A549 (cell line): ENCODE measurements around the gene MKNK2. TPM values are rescaled to one million over a fixed set of nuclear protein-coding genes. Genes with fewer than 3 reads are reported as not detected.

Experiments used
- ATAC-seq, 2 experiments: fragments of 200-7000 bp in 1 of 2; fragments of >200 bp in 1 of 2; cut with Nextera tagmentation in 1 of 2; cut with Tn5 transposase in 1 of 2; 3 replicates each; pipeline versions ENCODE4 v1.8.0 to v1.9.1; 2018 to 2020; ENCODE audit warnings: mild to moderate bottlenecking in 1 of 2, moderate library complexity in 1 of 2
- CTCF ChIA-PET: fragments of 300-600 bp; sonication (Branson Sonifier 250); formaldehyde crosslinking; extraction: SDS; loops from one replicate; lab custom pipeline; 2021; ENCODE audit warnings: antibody characterized with exemption, inconsistent platforms; lab: Yijun Ruan, JAX
- POLR2A ChIA-PET: fragments of 350-600 bp; formaldehyde crosslinking; extraction: SDS; loops from one replicate; lab custom pipeline; 2021; ENCODE audit warnings: antibody characterized with exemption, inconsistent platforms; lab: Yijun Ruan, JAX
- DNase-seq, 2 experiments: peaks; one replicate each; pipeline versions ENCODE4 v3.0.0 to v3.0.0-alpha.2; 2011 to 2016; ENCODE audit warnings: low read depth in 1 of 2, low spot score in 1 of 2
- FAIRE-seq: peaks from 2 replicates; lab custom pipeline; 2011; peaks lifted over from hg19 to GRCh38; lab: Jason Lieb, UNC
- H3K27ac ChIP-seq, 2 experiments: fragments of >200 bp; sonication (Bioruptor Twin); formaldehyde crosslinking; 3 replicates each; pipeline ENCODE4 v1.5.1; 2016 to 2017
- H3K4me1 ChIP-seq: fragments of >200 bp; sonication (Bioruptor Twin); formaldehyde crosslinking; 3 replicates; pipeline ENCODE4 v1.6.1; 2016
- H3K4me2 ChIP-seq: fragments of >200 bp; sonication (Bioruptor Twin); formaldehyde crosslinking; 3 replicates; pipeline ENCODE4 v1.6.1; 2016
- H3K4me3 ChIP-seq: fragments of >200 bp; sonication (Bioruptor Twin); formaldehyde crosslinking; 3 replicates; pipeline ENCODE4 v1.5.1; 2016
- H3K9me3 ChIP-seq: fragments of >200 bp; sonication (Bioruptor Twin); formaldehyde crosslinking; 3 replicates; pipeline ENCODE4 v1.6.1; 2016
- CBX2 ChIP-seq: fragments of 200-600 bp; sonication (generic); IDR thresholded peaks from 2 replicates; pipeline ENCODE4 v1.6.1; 2016; ENCODE audit warnings: low read depth, mild to moderate bottlenecking, borderline replicate concordance
- CBX8 ChIP-seq: fragments of 200-600 bp; sonication (generic); IDR thresholded peaks from 2 replicates; pipeline ENCODE4 v1.6.1; 2016
- CEBPB ChIP-seq, 2 experiments: fragments of >200 bp in 1 of 2; sonication (Bioruptor Twin) in 1 of 2; formaldehyde crosslinking in 1 of 2; IDR thresholded peaks; 2 replicates each; pipeline ENCODE4 v1.6.1; 2012 to 2016
- EHF ChIP-seq: fragments of 250-450 bp; sonication (Bioruptor Pico); IDR thresholded peaks from 2 replicates; pipeline ENCODE4 v1.5.0; 2020; ENCODE audit warnings: mild to moderate bottlenecking
- EHMT2 ChIP-seq: fragments of 200-600 bp; sonication (generic); IDR thresholded peaks from 2 replicates; pipeline ENCODE4 v1.6.1; 2016; ENCODE audit warnings: antibody characterized with exemption, low read depth, mild to moderate bottlenecking, moderate library complexity
- EP300 ChIP-seq, 2 experiments: fragments of >200 bp; sonication (Bioruptor Twin); formaldehyde crosslinking; IDR thresholded peaks; 2 replicates in 1 of 2; 3 replicates in 1 of 2; pipeline ENCODE4 v1.6.1; 2016 to 2017
- ESRRA ChIP-seq: fragments of 150-350 bp; IDR thresholded peaks from 2 replicates; pipeline ENCODE4 v1.6.1; 2014; ENCODE audit warnings: mild to moderate bottlenecking, low read length, borderline replicate concordance
- FOSL2 ChIP-seq, 2 experiments: fragments of 450-650 bp in 1 of 2; fragments of >200 bp in 1 of 2; sonication (Bioruptor Twin) in 1 of 2; formaldehyde crosslinking; IDR thresholded peaks; 2 replicates each; pipeline versions ENCODE4 v1.5.0 to v1.6.1; 2016 to 2020; ENCODE audit warnings: mild to moderate bottlenecking in 1 of 2, moderate library complexity in 1 of 2
- HES2 ChIP-seq: fragments of >200 bp; sonication (Bioruptor Twin); formaldehyde crosslinking; IDR thresholded peaks from 2 replicates; pipeline ENCODE4 v1.6.1; 2016
- HOXB13 ChIP-seq: fragments of 250-450 bp; sonication (Bioruptor Pico); IDR thresholded peaks from 2 replicates; pipeline ENCODE4 v1.5.0; 2020; ENCODE audit warnings: low read depth, mild to moderate bottlenecking, moderate library complexity
- JUN ChIP-seq, 2 experiments: fragments of >200 bp; sonication (Bioruptor Twin); formaldehyde crosslinking; IDR thresholded peaks; 2 replicates in 1 of 2; 3 replicates in 1 of 2; pipeline ENCODE4 v1.6.1; 2016 to 2017
- KDM5A ChIP-seq: fragments of 200-600 bp; sonication (generic); IDR thresholded peaks from 2 replicates; pipeline ENCODE4 v1.6.1; 2016; ENCODE audit warnings: antibody characterized with exemption, mild to moderate bottlenecking
- NFE2L2 ChIP-seq: fragments of 150-350 bp; conservative IDR thresholded peaks from 2 replicates; pipeline ENCODE4 v1.6.1; 2014; ENCODE audit warnings: low read length
- POLR2A ChIP-seq: IDR thresholded peaks from 2 replicates; pipeline ENCODE4 v1.6.1; 2012; ENCODE audit warnings: mild to moderate bottlenecking, low read length
- RNF2 ChIP-seq: fragments of 200-600 bp; sonication (generic); IDR thresholded peaks from 2 replicates; pipeline ENCODE4 v1.6.1; 2016; ENCODE audit warnings: low read depth, mild to moderate bottlenecking, antibody characterized with exemption, moderate library complexity, borderline replicate concordance
- USF2 ChIP-seq: fragments of 450-650 bp; IDR thresholded peaks from 2 replicates; pipeline ENCODE4 v1.6.1; 2014; ENCODE audit warnings: antibody characterized with exemption
- ZC3H11A ChIP-seq: fragments of 450-650 bp; IDR thresholded peaks from 2 replicates; pipeline ENCODE4 v1.6.1; 2014; ENCODE audit warnings: antibody characterized with exemption, mild to moderate bottlenecking
- ZFP36 ChIP-seq: fragments of 450-650 bp; IDR thresholded peaks from 2 replicates; pipeline ENCODE4 v1.6.1; 2014; ENCODE audit warnings: borderline replicate concordance; ENCODE audit not compliant: partially characterized antibody
- ZNF302 ChIP-seq: fragments of 250-450 bp; sonication (Bioruptor Pico); IDR thresholded peaks from 2 replicates; pipeline ENCODE4 v1.9.0; 2021; ENCODE audit warnings: inconsistent platforms, mild to moderate bottlenecking, moderate library complexity
- WGBS: methylation state at CpG from one replicate; pipeline ENCODE4 v1.1.6; 2017; ENCODE audit errors: missing lambda C conversion rate; 5-methylcytosine and 5-hydroxymethylcytosine counted together
- polyA plus RNA-seq, 4 experiments: library from polyadenylated mRNA; depleted of rRNA in 3 of 4; stranded (reverse); fragments of >200 nt; fragmentation: RNase III in 1 of 4; extraction: RNeasy Plus Mini Kit Qiagen cat#74134 plus additional on column Dnase treatment in 1 of 4; gene quantifications; 2 replicates in 3 of 4; 3 replicates in 1 of 4; pipeline ENCODE4 v1.2.3, GENCODE V29; 2011 to 2017
- TF ChIP-seq, protein P1 (sequence below): fragments of 150-350 bp; IDR thresholded peaks from 2 replicates; pipeline ENCODE4 v1.6.1; 2014; ENCODE audit warnings: low read depth, mild to moderate bottlenecking, low read length
- TF ChIP-seq, protein P2 (sequence below): fragments of >200 bp; sonication (Bioruptor Twin); formaldehyde crosslinking; IDR thresholded peaks from 3 replicates; pipeline ENCODE4 v1.5.1; 2016

Gene MKNK2
- polyA plus RNA-seq, 2 of the 4 experiments (the other 2 are of a cell fraction) = 48.3 to 56.7 TPM

GRCh38 chr19:2049741-2050348 lies 1.2 kb downstream of the MKNK2 start:
- Histone ChIP-seq H3K4me3 (peak overlapping the region; percentile 99), H3K4me2 (peak overlapping the region; percentile 85), H3K4me1 (peaks cover 61% of the 10 kb centered on the region), H3K9me3 (no peaks in the 10 kb centered on the region), H3K27ac (peak overlapping the region; percentile 95 to 100)
- POLR2A ChIA-PET = no interaction called here
- TF ChIP-seq, protein P1, sequence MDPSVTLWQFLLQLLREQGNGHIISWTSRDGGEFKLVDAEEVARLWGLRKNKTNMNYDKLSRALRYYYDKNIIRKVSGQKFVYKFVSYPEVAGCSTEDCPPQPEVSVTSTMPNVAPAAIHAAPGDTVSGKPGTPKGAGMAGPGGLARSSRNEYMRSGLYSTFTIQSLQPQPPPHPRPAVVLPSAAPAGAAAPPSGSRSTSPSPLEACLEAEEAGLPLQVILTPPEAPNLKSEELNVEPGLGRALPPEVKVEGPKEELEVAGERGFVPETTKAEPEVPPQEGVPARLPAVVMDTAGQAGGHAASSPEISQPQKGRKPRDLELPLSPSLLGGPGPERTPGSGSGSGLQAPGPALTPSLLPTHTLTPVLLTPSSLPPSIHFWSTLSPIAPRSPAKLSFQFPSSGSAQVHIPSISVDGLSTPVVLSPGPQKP = no peak
- TF ChIP-seq CEBPB (IDR thresholded peaks at IDR 0.05) = peak; percentile 12 to 57; a peak in 1 of 4 replicates
- CTCF ChIA-PET = interaction anchor here (1.2 to 1.8 kb wide), 2 partner anchors 21 to 30 kb away, joined by 4 to 7 read pairs; no protein-coding TSS in a partner anchor
- FAIRE-seq (no peak), DNase-seq (peak in 1 of 2 experiments; percentile 76), ATAC-seq (peak; percentile 7 to 57; a peak in 5 of 6 replicates)
- WGBS = 1% methylated on average over 8 of the region's 16 CpGs

DNA sequence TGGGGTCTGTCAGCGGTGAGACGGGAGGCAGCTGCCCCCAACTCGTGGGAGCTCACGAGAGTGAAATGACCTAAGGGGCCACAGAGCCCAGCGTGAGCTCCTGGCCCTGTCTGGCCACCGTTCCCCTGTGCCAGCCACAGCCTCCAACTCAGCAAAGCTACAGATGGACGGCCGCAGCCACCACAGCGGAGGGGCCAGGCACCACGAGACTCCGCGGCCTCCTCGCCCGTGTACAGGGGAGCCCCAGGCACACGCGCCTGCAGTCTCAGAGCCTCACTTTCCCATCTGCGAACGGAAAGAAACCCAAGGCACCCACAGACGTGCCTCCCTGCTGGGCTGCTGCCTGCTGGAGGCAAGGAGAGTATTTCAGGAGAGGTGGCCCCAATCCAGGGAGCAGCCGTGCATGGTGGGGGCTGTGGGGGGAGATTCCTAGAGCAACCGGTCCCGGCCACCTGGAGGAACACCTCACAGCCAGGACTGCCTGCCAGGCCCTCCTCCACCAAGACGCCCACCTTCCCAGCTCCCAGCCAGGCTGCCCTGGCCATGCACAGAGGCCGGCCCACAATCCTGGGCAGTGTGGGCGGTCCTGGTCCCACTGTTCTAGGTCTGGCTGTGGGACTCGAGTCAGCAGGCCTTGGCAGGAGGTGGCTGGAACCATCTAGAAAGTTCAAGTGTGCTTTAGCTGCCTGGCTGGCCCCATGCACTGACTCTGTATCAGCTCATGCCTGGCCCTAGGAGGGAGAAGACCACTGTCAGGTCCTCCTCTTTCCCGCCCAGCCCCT lies 1.9 kb downstream of the MKNK2 start:
- H3K4me1 ChIP-seq = peaks cover 64% of the 10 kb centered on the region
- TF ChIP-seq ZC3H11A (no peak), ESRRA (no peak), FOSL2 (IDR thresholded peaks at IDR 0.05) (no peak), FOSL2 (CRISPR knock-in tag; IDR thresholded peaks at IDR 0.05) (no peak), EHMT2 (no peak), KDM5A (no peak), EHF (CRISPR knock-in tag) (no peak), EP300 (IDR thresholded peaks at IDR 0.05) (no peak), HOXB13 (CRISPR knock-in tag) (no peak), JUN (IDR thresholded peaks at IDR 0.05) (no peak), CBX2 (no peak), HES2 (no peak), RNF2 (no peak), NFE2L2 (no peak), USF2 (no peak), ZNF302 (CRISPR knock-in tag) (no peak), POLR2A (no peak), CBX8 (no peak), ZFP36 (no peak)
- TF ChIP-seq, protein P1 = no peak
- TF ChIP-seq, protein P2, sequence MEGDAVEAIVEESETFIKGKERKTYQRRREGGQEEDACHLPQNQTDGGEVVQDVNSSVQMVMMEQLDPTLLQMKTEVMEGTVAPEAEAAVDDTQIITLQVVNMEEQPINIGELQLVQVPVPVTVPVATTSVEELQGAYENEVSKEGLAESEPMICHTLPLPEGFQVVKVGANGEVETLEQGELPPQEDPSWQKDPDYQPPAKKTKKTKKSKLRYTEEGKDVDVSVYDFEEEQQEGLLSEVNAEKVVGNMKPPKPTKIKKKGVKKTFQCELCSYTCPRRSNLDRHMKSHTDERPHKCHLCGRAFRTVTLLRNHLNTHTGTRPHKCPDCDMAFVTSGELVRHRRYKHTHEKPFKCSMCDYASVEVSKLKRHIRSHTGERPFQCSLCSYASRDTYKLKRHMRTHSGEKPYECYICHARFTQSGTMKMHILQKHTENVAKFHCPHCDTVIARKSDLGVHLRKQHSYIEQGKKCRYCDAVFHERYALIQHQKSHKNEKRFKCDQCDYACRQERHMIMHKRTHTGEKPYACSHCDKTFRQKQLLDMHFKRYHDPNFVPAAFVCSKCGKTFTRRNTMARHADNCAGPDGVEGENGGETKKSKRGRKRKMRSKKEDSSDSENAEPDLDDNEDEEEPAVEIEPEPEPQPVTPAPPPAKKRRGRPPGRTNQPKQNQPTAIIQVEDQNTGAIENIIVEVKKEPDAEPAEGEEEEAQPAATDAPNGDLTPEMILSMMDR = no peak
- TF ChIP-seq, all 56 proteins: peak for 0
- CTCF ChIA-PET = interaction anchor here (0.6 to 2.6 kb wide), 6 partner anchors 10 to 45 kb away, joined by 3 to 7 read pairs (median 4); no protein-coding TSS in a partner anchor
- peak overlapping the region; percentile 99 for H3K4me3 ChIP-seq
- DNase-seq (no peak), ATAC-seq (peak; percentile 6 to 43; a peak in 4 of 6 replicates), FAIRE-seq (no peak)
- WGBS = 77% methylated on average over 13 of the region's 27 CpGs
- H3K4me2 ChIP-seq = peak overlapping the region; percentile 85
- no peaks in the 10 kb centered on the region for H3K9me3 ChIP-seq
- POLR2A ChIA-PET = interaction anchor here (1.3 kb wide), 1 partner anchor 14 kb away, joined by 5 read pairs; no protein-coding TSS in a partner anchor
- H3K27ac ChIP-seq = peak overlapping the region; percentile 95 to 100; a peak in 5 of 6 replicates
